Lower lobe of right lung (tissue), 2 donors: ENCODE data around the gene ST3GAL3. TPM values are rescaled to one million over a fixed set of nuclear protein-coding genes. Genes with fewer than 3 reads are reported as not detected.
A peak's percentile ranks its signal among the peaks of the same experiment; 100 is the strongest.

ENCODE experiments used
- ATAC-seq, 2 donors: fragments of 200-7000 bp; cut with Tn5 transposase; one replicate each; pipeline ENCODE4 v1.9.1; 2020 to 2022; ENCODE audit warnings: mild to moderate bottlenecking in 2 of 2, moderate library complexity in 2 of 2
- DNase-seq: peaks from one replicate; pipeline ENCODE4 v3.0.0-alpha.2; 2020
- H3K27ac ChIP-seq: fragments of 200-600 bp; one replicate; pipeline ENCODE4 v1.8.0; 2022
- H3K27me3 ChIP-seq: fragments of 200-600 bp; one replicate; pipeline ENCODE4 v1.8.0; 2022; ENCODE audit warnings: low read depth
- H3K36me3 ChIP-seq: fragments of 200-600 bp; one replicate; pipeline ENCODE4 v1.8.0; 2022; ENCODE audit warnings: mild to moderate bottlenecking
- H3K4me1 ChIP-seq: fragments of 200-600 bp; one replicate; pipeline ENCODE4 v1.8.0; 2022
- H3K4me3 ChIP-seq: fragments of 200-600 bp; one replicate; pipeline ENCODE4 v1.8.0; 2022; ENCODE audit warnings: mild to moderate bottlenecking
- H3K9me3 ChIP-seq: fragments of 200-600 bp; one replicate; pipeline ENCODE4 v1.8.0; 2022
- CTCF ChIP-seq: fragments of 200-600 bp; IDR thresholded peaks from one replicate; pipeline ENCODE4 v1.8.0; 2022; ENCODE audit warnings: antibody characterized with exemption, mild to moderate bottlenecking
- intact Hi-C: fragments of 100-400 bp; cut with DNase I; formaldehyde crosslinking; loops from one replicate; pipeline ENCODE4 v1.11.0; 2022
- long read RNA-seq: library from polyadenylated mRNA; unstranded; transcript quantifications from one replicate; pipeline ENCODE4 v2.0.0, GENCODE V29; 2021
- total RNA-seq: library from RNA; stranded (reverse); fragmentation: NEBNext Ultra II Directional; extraction: Animal tissue kit (Norgen Biotek cat#: 25700); gene quantifications from one replicate; pipeline ENCODE4 v1.2.1, GENCODE V29; 2021
- donor health status: DM: no; HTN: yes; CAD: no; lungs with severe emphysema.

The ST3GAL3 gene
- 23.6 TPM for total RNA-seq
- long read RNA-seq, transcript ST3GAL3-205 (12 exons, 2,299 nt) = major isoform, 6 of 20 reads
- long read RNA-seq, partial matches to known transcripts = 2 of 20 reads
- long read RNA-seq, other reads (novel, unspliced or antisense) = 10 of 20 reads

- intact Hi-C loops = no loop called here
- Histone ChIP-seq H3K4me3 (peak within 1 kb of the TSS; percentile 89), H3K4me1 (peaks cover 16% of the 10 kb centered on the region), H3K36me3 (peaks cover 27% of the 10 kb centered on the region), H3K27ac (peak within 1 kb of the TSS; percentile 78), H3K27me3 (no peaks in the 10 kb centered on the region), H3K9me3 (no peaks in the 10 kb centered on the region)
- peak; percentile 98 to 99 for ATAC-seq
- TF ChIP-seq CTCF = no peak
- peak; percentile 95 for DNase-seq
These were observed at the start of gene ST3GAL3 for GRCh38 chr1:43707190-43708001. TSS of gene ST3GAL3 (plus strand) at chr1:43707536. CDS start at chr1:43736263, 28,727 bp downstream.

GRCh38 chr1:43659212-43660166, 47.8 kb upstream of the ST3GAL3 start:
- Histone ChIP-seq H3K27me3 (no peaks in the 10 kb centered on the region), H3K9me3 (no peaks in the 10 kb centered on the region), H3K4me1 (no peaks in the 10 kb centered on the region), H3K36me3 (peaks cover 100% of the 10 kb centered on the region), H3K27ac (no peak overlapping the region), H3K4me3 (no peak overlapping the region)
- ATAC-seq = no peak
- intact Hi-C loops = no loop called here
- DNase-seq = no peak
- TF ChIP-seq CTCF = no peak

- H3K36me3 ChIP-seq = peaks cover 100% of the 10 kb centered on the region
- no peaks in the 10 kb centered on the region for H3K9me3 ChIP-seq
- H3K4me1 ChIP-seq = no peaks in the 10 kb centered on the region
- TF ChIP-seq CTCF = no peak
- ATAC-seq = no peak
- no peak for DNase-seq
- intact Hi-C loops = no loop called here
- H3K4me3 ChIP-seq = no peak overlapping the region
- H3K27ac ChIP-seq = no peak overlapping the region
- no peaks in the 10 kb centered on the region for H3K27me3 ChIP-seq
These were observed 47.0 kb upstream of the ST3GAL3 start for GRCh38 chr1:43660355-43660754.

GRCh38 chr1:43664369-43664768, 43.0 kb upstream of the ST3GAL3 start:
- no peak for ATAC-seq
- H3K27ac ChIP-seq = no peak overlapping the region

More at GRCh38 chr1:43664369-43664768, 43.0 kb upstream of the ST3GAL3 start:
- DNase-seq = no peak
- intact Hi-C loops = no loop called here
- Histone ChIP-seq H3K27me3 (no peaks in the 10 kb centered on the region), H3K36me3 (peaks cover 100% of the 10 kb centered on the region), H3K4me3 (no peak overlapping the region), H3K9me3 (no peaks in the 10 kb centered on the region), H3K4me1 (no peaks in the 10 kb centered on the region)
- TF ChIP-seq CTCF = no peak
